Chondrocyte (in vitro differentiated cells): ENCODE measurements around the gene CLIC4. TPM values are rescaled to one million over a fixed set of nuclear protein-coding genes. Genes with fewer than 3 reads are reported as not detected.

Source experiments
- DNase-seq: peaks from one replicate; pipeline ENCODE4 v3.0.0; 2021; ENCODE audit warnings: mixed read lengths, low spot score
- H3K27ac Mint-ChIP-seq: one replicate; pipeline ENCODE4 v1.8.0; 2021; ENCODE audit warnings: mild to moderate bottlenecking, moderate library complexity, mixed read lengths; ENCODE audit not compliant: unreplicated experiment
- H3K27me3 Mint-ChIP-seq: 2 replicates; pipeline ENCODE4 v1.8.0; 2021; ENCODE audit warnings: low read depth, mixed read lengths
- H3K36me3 Mint-ChIP-seq: 2 replicates; pipeline ENCODE4 v1.8.0; 2021; ENCODE audit warnings: low read depth, mixed read lengths
- H3K4me1 Mint-ChIP-seq: 2 replicates; pipeline ENCODE4 v1.8.0; 2021; ENCODE audit warnings: low read depth, mild to moderate bottlenecking, mixed read lengths
- H3K4me3 Mint-ChIP-seq: one replicate; pipeline ENCODE4 v1.8.0; 2021; ENCODE audit warnings: mild to moderate bottlenecking, moderate library complexity, mixed read lengths; ENCODE audit not compliant: unreplicated experiment
- H3K9me3 Mint-ChIP-seq: 2 replicates; pipeline ENCODE4 v1.8.0; 2021; ENCODE audit warnings: low read depth, mixed read lengths
- CTCF ChIP-seq: fragments of 200-600 bp; sonication (generic); IDR thresholded peaks from 2 replicates; pipeline ENCODE4 v1.5.0; 2021; ENCODE audit warnings: antibody characterized with exemption, mild to moderate bottlenecking, moderate library complexity
- total RNA-seq: library from RNA; stranded (reverse); gene quantifications from 3 replicates; pipeline ENCODE4 v1.2.1, GENCODE V29; 2021

The CLIC4 gene
- total RNA-seq, 1 donor from 2014 or later = 411 TPM

GRCh38 chr1:24826510-24826909 is 81.3 kb downstream of the CLIC4 start:
- TF ChIP-seq CTCF = no peak
- peaks cover 83% of the 10 kb centered on the region for H3K4me1 Mint-ChIP-seq
- no peaks in the 10 kb centered on the region for H3K27me3 Mint-ChIP-seq
- no peak overlapping the region for H3K4me3 Mint-ChIP-seq
- no peaks in the 10 kb centered on the region for H3K9me3 Mint-ChIP-seq
- DNase-seq = no peak
- H3K36me3 Mint-ChIP-seq = peaks cover 8% of the 10 kb centered on the region
- no peak overlapping the region for H3K27ac Mint-ChIP-seq

DNA sequence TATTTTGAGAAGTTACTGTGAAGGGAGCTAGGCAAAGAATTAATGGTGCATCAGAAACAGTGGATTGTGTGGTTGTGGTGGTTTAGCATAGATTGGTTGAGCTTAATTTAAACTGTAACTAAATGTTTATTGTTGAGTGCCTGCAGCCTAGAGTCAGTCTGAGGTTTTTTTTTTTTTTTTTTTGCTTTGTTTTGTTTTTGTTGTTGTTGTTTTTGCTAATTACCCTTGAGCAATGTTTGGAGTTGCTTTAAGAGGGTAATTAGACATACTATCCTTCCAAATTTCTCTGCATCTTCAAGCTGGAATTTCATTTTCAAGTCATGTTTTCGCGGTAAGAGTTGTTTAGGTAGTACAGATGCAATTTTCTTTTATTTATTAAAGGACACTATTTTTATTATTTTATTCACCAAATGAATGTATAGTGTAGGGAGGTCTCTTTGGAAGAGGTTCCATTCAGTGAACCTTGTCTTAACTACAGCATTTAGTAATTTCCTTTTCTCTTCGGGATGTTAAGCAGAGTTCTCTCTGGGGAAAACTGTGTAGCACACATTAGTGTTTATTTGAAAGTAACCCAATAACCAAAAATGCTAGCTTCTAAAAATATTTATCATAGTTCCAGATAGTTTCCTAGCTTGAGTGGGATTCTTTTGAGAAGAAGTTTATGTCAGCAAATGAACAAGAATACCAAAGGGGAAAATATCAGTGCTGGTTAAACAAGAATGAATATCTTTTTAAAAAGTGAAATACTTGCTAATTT is 82.3 kb downstream of the CLIC4 start:
- H3K27ac Mint-ChIP-seq = peak overlapping the region; percentile 72
- H3K9me3 Mint-ChIP-seq = no peaks in the 10 kb centered on the region
- peaks cover 6% of the 10 kb centered on the region for H3K36me3 Mint-ChIP-seq
- no peaks in the 10 kb centered on the region for H3K27me3 Mint-ChIP-seq
- H3K4me1 Mint-ChIP-seq = peaks cover 82% of the 10 kb centered on the region
- no peak for TF ChIP-seq CTCF
- no peak for DNase-seq
- no peak overlapping the region for H3K4me3 Mint-ChIP-seq

DNA sequence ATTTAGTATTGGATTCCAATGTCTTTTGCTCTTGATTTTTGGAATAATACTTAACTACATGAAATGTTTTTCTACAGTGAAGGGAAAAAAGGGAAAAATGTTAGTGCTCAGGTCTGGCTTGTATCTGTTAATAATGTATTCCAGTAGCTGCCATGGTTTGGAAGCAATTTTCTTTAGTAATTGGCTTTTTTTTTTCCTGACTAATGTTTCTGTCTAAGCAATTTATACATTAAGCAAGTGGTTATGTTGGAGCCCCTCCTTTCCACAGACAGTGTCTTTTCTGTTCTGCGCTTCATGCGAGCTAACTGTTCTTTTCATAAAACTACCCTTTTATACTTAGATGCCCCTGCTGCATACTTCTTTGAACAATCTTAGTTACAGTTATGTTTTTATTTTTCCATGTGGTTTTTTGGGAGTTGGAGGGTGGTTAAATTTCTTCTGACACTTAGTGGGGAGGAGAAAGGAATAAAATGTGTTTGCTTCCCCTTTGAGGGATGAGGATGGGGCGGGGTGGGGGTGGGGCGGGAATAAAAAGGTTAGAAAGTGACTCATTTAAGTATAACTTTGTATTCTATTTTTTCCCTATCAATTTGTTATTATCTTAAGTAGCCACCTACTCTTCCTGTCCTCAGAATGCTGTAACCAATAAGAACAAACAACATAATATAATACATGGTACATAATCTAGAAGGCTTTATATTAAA is 83.1 kb downstream of the CLIC4 start:
- no peaks in the 10 kb centered on the region for H3K27me3 Mint-ChIP-seq
- peaks cover 5% of the 10 kb centered on the region for H3K36me3 Mint-ChIP-seq
- no peak for DNase-seq
- peak overlapping the region; percentile 72 for H3K27ac Mint-ChIP-seq
- H3K4me1 Mint-ChIP-seq = peaks cover 74% of the 10 kb centered on the region
- no peak for TF ChIP-seq CTCF
- H3K9me3 Mint-ChIP-seq = no peaks in the 10 kb centered on the region
- H3K4me3 Mint-ChIP-seq = no peak overlapping the region

DNA sequence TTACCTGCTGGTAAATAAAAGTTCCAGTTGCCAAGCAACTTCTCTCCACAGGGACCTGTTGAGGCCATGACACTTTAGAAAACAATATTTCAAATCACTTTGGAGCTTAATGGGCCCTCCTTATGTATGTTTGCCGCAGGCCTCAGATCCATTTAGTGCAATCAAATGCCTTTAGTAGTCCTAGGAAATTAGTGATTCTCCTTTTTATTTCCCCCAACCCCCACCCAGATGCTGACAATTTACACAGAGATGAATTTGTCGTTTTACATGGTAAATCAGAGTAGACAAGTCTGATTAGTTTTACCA is 83.6 kb downstream of the CLIC4 start:
- H3K27ac Mint-ChIP-seq = peak overlapping the region; percentile 72
- peaks cover 5% of the 10 kb centered on the region for H3K36me3 Mint-ChIP-seq
- H3K4me3 Mint-ChIP-seq = no peak overlapping the region
- no peak for DNase-seq
- H3K27me3 Mint-ChIP-seq = no peaks in the 10 kb centered on the region
- peaks cover 71% of the 10 kb centered on the region for H3K4me1 Mint-ChIP-seq
- TF ChIP-seq CTCF = no peak
- no peaks in the 10 kb centered on the region for H3K9me3 Mint-ChIP-seq

GRCh38 chr1:24830680-24831272 is 85.5 kb downstream of the CLIC4 start:
- Mint-ChIP-seq H3K9me3 (no peaks in the 10 kb centered on the region), H3K36me3 (peaks cover 5% of the 10 kb centered on the region), H3K4me3 (no peak overlapping the region), H3K27ac (peak overlapping the region; percentile 36), H3K27me3 (no peaks in the 10 kb centered on the region), H3K4me1 (peaks cover 58% of the 10 kb centered on the region)
- DNase-seq = no peak
- peak; percentile 94 for TF ChIP-seq CTCF
